HepG2 (cell line): ENCODE data around the gene CASTOR1. TPM values are rescaled to one million over a fixed set of nuclear protein-coding genes. Genes with fewer than 3 reads are reported as not detected.

ENCODE experiments used
- ATAC-seq: fragments of 200-7000 bp; cut with Tn5 transposase; 3 replicates; pipeline ENCODE4 v1.9.1; 2020; ENCODE audit warnings: mild to moderate bottlenecking, moderate library complexity
- BruUV-seq: library from RNA; stranded (reverse); fragments of 400-500 nt; replicated peaks from 2 replicates; lab custom pipeline; 2021; lab: Mats Ljungman, UMichigan
- CTCF ChIA-PET: fragments of 300-600 bp; formaldehyde crosslinking; extraction: SDS; loops from one replicate; lab custom pipeline; 2021; ENCODE audit warnings: low total read pairs, inconsistent platforms, low intra/inter-chr PET ratio; lab: Yijun Ruan, JAX
- POLR2A ChIA-PET: fragments of 350-600 bp; sonication (Branson Sonifier 250); formaldehyde crosslinking; loops from one replicate; lab custom pipeline; 2020; ENCODE audit warnings: antibody characterized with exemption, inconsistent platforms; lab: Yijun Ruan, JAX
- DNase-seq: peaks from one replicate; pipeline ENCODE4 v3.0.0-alpha.2; 2015; ENCODE audit warnings: low spot score
- FAIRE-seq: peaks from 3 replicates; lab custom pipeline; 2011; peaks lifted over from hg19 to GRCh38; lab: Jason Lieb, UNC
- H2AFZ ChIP-seq: one replicate; pipeline ENCODE4 v1.6.1; 2011; ENCODE audit warnings: low read length, inconsistent platforms
- H3K27ac ChIP-seq: fragments of 300-600 bp; 3 replicates; pipeline ENCODE4 v1.8.0; 2011; ENCODE audit warnings: mixed run types, mild to moderate bottlenecking, mixed read lengths, low read length, inconsistent platforms; ENCODE audit not compliant: insufficient read depth; ENCODE audit errors: extremely low read length
- H3K27me3 ChIP-seq, 2 experiments: fragments of 200-600 bp in 1 of 2; 2 replicates in 1 of 2; 3 replicates in 1 of 2; pipeline versions ENCODE4 v1.6.0 to v1.8.0; 2011; ENCODE audit warnings: low read length in 2 of 2, mild to moderate bottlenecking in 2 of 2, moderate library complexity in 2 of 2, inconsistent platforms in 1 of 2; ENCODE audit not compliant: insufficient read depth in 2 of 2, control insufficient read depth in 1 of 2
- H3K36me3 ChIP-seq, 2 experiments: fragments of 200-600 bp in 1 of 2; replicated peaks in 1 of 2; 2 replicates in 1 of 2; 3 replicates in 1 of 2; pipeline versions ENCODE4 v1.5.1 to v1.8.0; 2011; ENCODE audit warnings: low read length in 2 of 2, inconsistent platforms in 1 of 2; ENCODE audit not compliant: insufficient read depth in 2 of 2, control insufficient read depth in 1 of 2
- H3K4me1 ChIP-seq: 2 replicates; pipeline ENCODE4 v1.5.1; 2012; ENCODE audit warnings: low read length, inconsistent platforms; ENCODE audit not compliant: insufficient read depth
- H3K4me2 ChIP-seq: 2 replicates; pipeline ENCODE4 v1.6.0; 2011; ENCODE audit warnings: low read depth, low read length, inconsistent platforms
- H3K4me3 ChIP-seq, 3 experiments: fragments of 200-600 bp in 1 of 3; sonication (generic), shearing (Covaris generic) in 1 of 3; replicated peaks in 1 of 3; 2 replicates each; pipeline ENCODE4 v1.5.1; 2011 to 2016; ENCODE audit warnings: low read length in 3 of 3, inconsistent platforms in 2 of 3, low read depth in 2 of 3, mild to moderate bottlenecking in 2 of 3, control low read depth in 1 of 3, mixed read lengths in 1 of 3; ENCODE audit not compliant: insufficient read depth in 1 of 3
- H3K79me2 ChIP-seq: one replicate; pipeline ENCODE4 v1.6.1; 2011; ENCODE audit warnings: low read length, inconsistent platforms; ENCODE audit not compliant: insufficient read depth
- H3K9ac ChIP-seq: 2 replicates; pipeline ENCODE4 v1.6.0; 2011; ENCODE audit warnings: mild to moderate bottlenecking, low read depth, low read length, inconsistent platforms; ENCODE audit not compliant: insufficient read depth
- H3K9me3 ChIP-seq: 2 replicates; pipeline ENCODE4 v1.5.1; 2012; ENCODE audit warnings: mild to moderate bottlenecking, low read length
- H4K20me1 ChIP-seq: 2 replicates; pipeline ENCODE4 v1.6.0; 2011; ENCODE audit warnings: inconsistent platforms, mild to moderate bottlenecking, low read length, moderate library complexity; ENCODE audit not compliant: insufficient read depth
- HNRNPL ChIP-seq: fragments of 200-400 bp; formaldehyde crosslinking; IDR thresholded peaks from 2 replicates; pipeline ENCODE4 v1.6.1; 2017; ENCODE audit warnings: mild to moderate bottlenecking, low read depth, low read length
- HNRNPLL ChIP-seq: fragments of 200-400 bp; formaldehyde crosslinking; IDR thresholded peaks from 2 replicates; pipeline ENCODE4 v1.6.1; 2017; ENCODE audit warnings: mild to moderate bottlenecking, low read depth, low read length; ENCODE audit not compliant: poor library complexity, severe bottlenecking
- ZNF3 ChIP-seq: IDR thresholded peaks from 2 replicates; pipeline ENCODE4 v1.7.0; 2017; ENCODE audit warnings: inconsistent platforms
- ZNF446 ChIP-seq: sonication (generic); formaldehyde crosslinking; IDR thresholded peaks from 2 replicates; pipeline ENCODE4 v1.5.0; 2020; ENCODE audit warnings: mild to moderate bottlenecking, missing genetic modification reagents
- ZNF629 ChIP-seq: sonication (generic); formaldehyde crosslinking; conservative IDR thresholded peaks from 2 replicates; pipeline ENCODE4 v1.5.0; 2020; ENCODE audit warnings: missing genetic modification reagents
- ZNF768 ChIP-seq: sonication (generic); formaldehyde crosslinking; IDR thresholded peaks from 2 replicates; pipeline ENCODE4 v1.4.0; 2020; ENCODE audit warnings: missing genetic modification reagents
- WGBS: methylation state at CpG from one replicate; pipeline ENCODE4 v1.1.6; 2017; ENCODE audit warnings: low lambda C conversion rate; 5-methylcytosine and 5-hydroxymethylcytosine counted together
- in situ Hi-C: cut with HindIII; loops from 2 replicates; pipeline ENCODE4 v1.10.0; 2017; ENCODE audit warnings: low pct_unique_long_range_greater_than_20kb; ENCODE audit not compliant: extremely low pct_ligation_motif_present
- intact Hi-C: fragments of 100-400 bp; cut with micrococcal nuclease; formaldehyde crosslinking; loops from one replicate; pipeline ENCODE4 v1.10.0; 2022; ENCODE audit not compliant: unreplicated experiment
- polyA plus RNA-seq, 8 experiments: library from polyadenylated mRNA; depleted of rRNA in 3 of 8; stranded (reverse) in 7 of 8; unstranded in 1 of 8; fragments of >200 nt; fragmentation: Illumina TruSeq in 4 of 8; extraction: Trizol in 4 of 8; gene quantifications; 2 replicates each; pipeline versions ENCODE4 v1.2.1 to v1.2.3, GENCODE V29; 2011 to 2016; ENCODE audit warnings: low read depth in 4 of 8, missing spikeins in 1 of 8, mixed read lengths in 1 of 8; ENCODE audit not compliant: insufficient read depth in 1 of 8
- total RNA-seq, 5 experiments: library from RNA; depleted of rRNA; stranded (reverse); fragments of >200 nt; fragmentation: Illumina TruSeq; extraction: Trizol; gene quantifications; 2 replicates each; pipeline ENCODE4 v1.2.3, GENCODE V29; 2016; ENCODE audit warnings: low read depth in 1 of 5
- TF ChIP-seq, protein P1 (sequence below): sonication (generic); formaldehyde crosslinking; IDR thresholded peaks from 2 replicates; pipeline ENCODE4 v1.9.0; 2022; ENCODE audit warnings: low read depth, missing genetic modification reagents

CASTOR1 gene
- total and polyA plus RNA-seq, 2 of the 13 experiments (the other 11 are each of a cell fraction or from before 2014, with no cell fraction given) = 2.6 to 4.4 TPM

DNA sequence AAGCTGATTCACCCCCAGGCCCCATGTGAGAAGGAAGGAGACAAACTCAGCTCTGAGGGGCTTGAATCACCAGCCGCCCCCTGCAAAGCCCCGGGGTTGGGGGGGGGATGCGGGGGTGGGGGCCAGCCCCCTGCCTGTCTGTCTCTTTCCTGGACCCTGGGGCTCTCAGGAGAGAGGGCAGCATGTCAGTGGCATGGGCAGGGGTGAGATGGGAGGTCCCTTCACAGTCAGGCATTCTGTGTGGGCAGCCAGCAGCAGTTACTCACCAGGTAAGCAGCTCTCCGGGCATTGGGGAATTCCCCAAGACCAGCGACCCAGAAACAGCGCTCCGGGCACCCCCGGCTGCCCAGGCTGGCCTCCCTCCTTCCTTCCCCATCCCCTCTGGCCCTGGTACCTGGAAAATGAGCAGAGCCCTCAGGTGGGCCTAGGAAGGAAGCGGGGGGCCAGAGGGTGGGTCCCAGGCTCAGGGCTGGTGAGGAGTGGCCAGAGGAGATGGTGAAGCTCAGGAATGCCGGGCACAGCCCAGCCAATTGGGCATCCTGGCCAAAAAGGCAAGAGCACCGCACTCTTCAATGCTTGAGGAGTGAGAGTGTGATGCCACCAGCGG is 38.5 kb downstream of the CASTOR1 start:
- BruUV-seq = no TSS peak
- Histone ChIP-seq H2AFZ (no peak overlapping the region), H3K79me2 (no peaks in the 10 kb centered on the region), H3K9ac (no peak overlapping the region), H3K36me3 (no peaks in the 10 kb centered on the region), H3K27ac (no peak overlapping the region), H3K4me2 (no peak overlapping the region), H3K4me1 (peaks cover 63% of the 10 kb centered on the region), H3K27me3 (no peaks in the 10 kb centered on the region), H3K9me3 (no peaks in the 10 kb centered on the region), H4K20me1 (no peaks in the 10 kb centered on the region), H3K4me3 (no peak overlapping the region)
- TF ChIP-seq, protein P1, sequence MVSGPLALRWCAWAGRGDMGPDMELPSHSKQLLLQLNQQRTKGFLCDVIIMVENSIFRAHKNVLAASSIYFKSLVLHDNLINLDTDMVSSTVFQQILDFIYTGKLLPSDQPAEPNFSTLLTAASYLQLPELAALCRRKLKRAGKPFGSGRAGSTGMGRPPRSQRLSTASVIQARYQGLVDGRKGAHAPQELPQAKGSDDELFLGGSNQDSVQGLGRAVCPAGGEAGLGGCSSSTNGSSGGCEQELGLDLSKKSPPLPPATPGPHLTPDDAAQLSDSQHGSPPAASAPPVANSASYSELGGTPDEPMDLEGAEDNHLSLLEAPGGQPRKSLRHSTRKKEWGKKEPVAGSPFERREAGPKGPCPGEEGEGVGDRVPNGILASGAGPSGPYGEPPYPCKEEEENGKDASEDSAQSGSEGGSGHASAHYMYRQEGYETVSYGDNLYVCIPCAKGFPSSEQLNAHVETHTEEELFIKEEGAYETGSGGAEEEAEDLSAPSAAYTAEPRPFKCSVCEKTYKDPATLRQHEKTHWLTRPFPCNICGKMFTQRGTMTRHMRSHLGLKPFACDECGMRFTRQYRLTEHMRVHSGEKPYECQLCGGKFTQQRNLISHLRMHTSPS = peak; percentile 35; the same call in 1 of the 2 replicates
- TF ChIP-seq HNRNPLL (peak; percentile 25), HNRNPL (peak; percentile 84), ZNF446 (CRISPR knock-in tag) (no peak)
- ChIA-PET POLR2A (interaction anchor here (0.6 to 1.9 kb wide), 4 partner anchors 17 to 42 kb away, joined by 3 to 7 read pairs (median 3); no protein-coding TSS in a partner anchor), CTCF (no interaction called here)
- FAIRE-seq = no peak
- DNase-seq = no peak
- intact Hi-C loops (no loop called here), in situ Hi-C loops (no loop called here)
- ATAC-seq = no peak
- 47% methylated on average over 12 of the region's 12 CpGs for WGBS

DNA sequence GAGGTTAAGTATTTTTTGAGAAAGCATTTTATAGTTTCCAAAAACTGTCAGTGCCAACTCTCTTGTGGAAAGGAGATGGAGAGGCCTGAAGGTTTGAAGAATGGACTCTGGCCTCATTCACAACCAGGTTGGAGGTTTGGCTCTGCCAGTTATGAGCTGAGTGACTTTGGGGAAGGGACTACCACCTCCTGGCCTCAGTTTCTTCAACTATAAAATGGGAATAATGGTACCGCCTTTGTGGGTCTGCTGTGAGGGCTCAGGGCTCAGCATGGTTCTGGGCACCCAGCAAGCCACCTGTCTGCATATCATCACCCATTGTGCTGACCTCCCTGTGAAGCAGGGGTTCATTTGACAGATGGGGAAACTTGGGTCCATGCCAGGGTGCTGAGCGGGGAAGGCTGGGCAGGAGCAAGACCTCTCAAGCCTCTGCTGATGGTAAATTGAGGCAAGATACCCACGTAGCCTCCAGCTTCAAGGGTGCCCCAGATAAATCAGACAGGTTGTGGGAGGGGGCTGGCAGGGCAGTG is 39.2 kb downstream of the CASTOR1 start:
- TF ChIP-seq ZNF768 = no peak
- peak; percentile 90 for TF ChIP-seq ZNF629 (CRISPR knock-in tag)
- no peak for TF ChIP-seq ZNF3 (CRISPR knock-in tag)
- TF ChIP-seq, all 625 proteins: peak for 1
- FAIRE-seq (no peak), DNase-seq (no peak), ATAC-seq (no peak)
- Histone ChIP-seq H3K4me2 (peak overlapping the region; percentile 74; the same call in 1 of the 2 replicates), H3K36me3 (no peaks in the 10 kb centered on the region), H3K27me3 (no peaks in the 10 kb centered on the region), H4K20me1 (no peaks in the 10 kb centered on the region), H3K27ac (no peak overlapping the region), H3K9me3 (no peaks in the 10 kb centered on the region), H3K4me1 (peaks cover 66% of the 10 kb centered on the region), H2AFZ (no peak overlapping the region), H3K9ac (no peak overlapping the region), H3K79me2 (no peaks in the 10 kb centered on the region), H3K4me3 (no peak overlapping the region)
- BruUV-seq = no TSS peak
- in situ Hi-C loops (no loop called here), intact Hi-C loops (no loop called here)
- POLR2A ChIA-PET = interaction anchor here (0.6 to 1.9 kb wide), 3 partner anchors 16 to 41 kb away, joined by 3 to 7 read pairs (median 3); no protein-coding TSS in a partner anchor
- 100% methylated on average over 1 of the region's 3 CpGs for WGBS
- CTCF ChIA-PET = no interaction called here
